Measurements from ENCODE around the gene IGSF21.

The IGSF21 gene

DNA sequence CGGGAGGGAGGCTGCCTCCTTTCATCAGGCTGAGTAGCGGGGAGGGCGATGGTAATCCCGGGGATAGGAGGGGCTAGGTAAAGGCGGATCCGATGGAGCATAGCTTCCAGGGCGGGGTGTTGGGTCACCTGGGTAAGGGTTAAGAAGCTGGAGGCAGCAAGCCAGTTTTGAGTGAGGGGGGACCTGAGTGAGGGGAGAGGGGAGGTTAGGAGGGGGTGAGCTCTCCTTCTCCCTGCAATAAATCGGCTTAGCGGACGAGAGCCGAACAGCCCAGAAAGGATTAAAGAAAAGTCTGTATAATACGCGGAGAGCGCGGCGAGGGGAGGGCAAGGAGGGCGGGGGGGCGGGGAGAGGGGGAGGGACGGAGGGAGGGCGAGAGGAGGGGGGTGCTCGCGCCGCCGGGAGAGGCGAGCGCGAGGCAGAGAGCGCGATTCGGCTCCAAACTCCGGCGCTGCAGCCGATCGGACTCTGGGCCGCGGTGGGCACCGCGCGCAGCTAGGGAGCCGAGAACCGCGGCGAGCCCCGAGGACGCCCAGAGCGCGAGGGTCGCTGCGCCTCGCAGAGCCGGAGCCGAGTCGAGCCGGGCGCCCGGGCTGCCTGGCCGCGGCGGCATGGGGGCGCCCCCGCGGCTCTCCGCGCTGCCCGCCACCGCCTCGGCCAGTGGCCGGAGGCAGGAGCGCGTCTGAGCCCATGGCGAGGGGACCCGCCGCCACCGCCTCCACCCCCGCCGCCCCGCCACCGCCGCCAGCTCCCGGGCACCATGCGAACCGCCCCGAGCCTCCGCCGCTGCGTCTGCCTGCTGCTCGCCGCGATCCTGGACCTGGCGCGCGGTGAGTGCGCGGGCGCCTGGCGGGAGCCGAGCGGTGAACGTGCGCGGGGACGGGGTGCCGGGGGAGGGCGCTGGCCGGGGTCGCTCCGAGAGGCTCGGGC is at the start of gene IGSF21:
IGSF21 (plus strand) TSS at position 430 of the 930 bp plus-strand sequence; CDS start at position 761, 331 bp downstream.
- DNase-seq = peak in 1 of 2 experiments; percentile 18

DNA sequence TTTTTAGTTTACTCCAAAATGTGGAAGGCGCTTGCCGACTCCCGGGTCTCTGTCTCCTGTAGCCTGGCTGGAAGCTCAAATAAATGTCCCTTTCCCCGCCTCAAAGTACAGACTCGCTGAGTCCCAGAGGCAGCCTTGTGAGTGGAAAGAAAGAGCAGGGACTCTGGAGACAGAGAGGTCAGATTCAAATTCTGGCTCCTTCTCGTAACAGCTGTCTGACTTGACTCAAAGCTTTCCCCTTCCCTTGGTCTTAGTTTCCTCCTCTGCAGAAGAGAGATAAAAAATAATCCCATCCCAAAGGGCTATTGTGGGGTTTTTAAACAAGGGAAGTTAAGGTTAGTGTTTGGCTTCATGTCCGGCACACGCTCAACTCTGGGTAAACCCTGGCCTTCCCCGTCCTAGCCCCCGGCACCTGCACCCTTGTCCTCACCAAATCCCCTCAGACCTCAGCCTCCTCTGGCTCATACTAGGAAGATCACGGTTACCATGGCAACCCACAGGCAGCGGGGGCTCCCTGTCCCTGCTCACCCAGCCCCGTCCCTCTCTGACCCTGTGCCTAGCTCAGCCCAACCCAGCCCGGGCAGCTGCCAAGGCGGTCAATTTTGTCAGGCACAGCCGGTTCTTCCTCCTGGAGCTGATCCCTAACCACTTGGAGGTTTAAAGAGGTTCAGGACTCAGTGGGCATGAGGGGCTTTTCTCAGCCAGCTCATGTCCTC is 49.2 kb upstream of the IGSF21 start:
- DNase-seq = no peak

DNA sequence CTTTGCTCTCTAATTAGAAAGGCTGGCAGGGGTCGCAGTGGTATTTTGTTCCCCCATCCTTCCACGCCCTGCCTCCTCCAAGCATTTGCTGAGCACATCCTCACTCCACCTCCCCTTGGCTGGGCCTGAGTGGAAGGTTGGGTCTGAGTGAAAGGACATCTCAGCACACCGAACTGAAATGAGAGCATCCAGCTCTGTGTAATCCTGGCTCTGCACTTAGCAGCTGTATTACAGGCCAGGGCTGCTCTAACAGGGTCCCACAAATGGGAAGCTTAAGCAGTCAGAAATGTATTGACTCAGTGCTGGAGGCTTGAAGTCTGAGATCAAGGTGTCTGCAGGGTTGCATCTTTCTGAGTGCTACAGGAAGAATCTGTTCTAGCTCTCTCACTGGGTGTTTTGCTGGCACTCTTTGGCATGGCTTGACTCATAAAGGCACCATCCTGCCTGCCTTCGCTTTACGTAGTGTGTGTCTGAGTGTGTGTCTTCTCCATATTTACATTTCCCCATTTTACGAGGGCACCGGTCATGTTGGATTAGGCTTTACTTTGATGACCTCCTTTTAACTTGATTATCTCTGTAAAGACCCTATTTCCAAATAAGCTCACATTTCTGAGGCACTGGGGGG is 48.5 kb upstream of the IGSF21 start:
- DNase-seq = no peak

GRCh38 chr1:18060366-18060765 is 47.2 kb upstream of the IGSF21 start:
- DNase-seq = no peak

GRCh38 chr1:18062185-18062584 is 45.4 kb upstream of the IGSF21 start:
- no peak for DNase-seq

GRCh38 chr1:18064534-18064933 is 43.1 kb upstream of the IGSF21 start:
- no peak for DNase-seq

DNA sequence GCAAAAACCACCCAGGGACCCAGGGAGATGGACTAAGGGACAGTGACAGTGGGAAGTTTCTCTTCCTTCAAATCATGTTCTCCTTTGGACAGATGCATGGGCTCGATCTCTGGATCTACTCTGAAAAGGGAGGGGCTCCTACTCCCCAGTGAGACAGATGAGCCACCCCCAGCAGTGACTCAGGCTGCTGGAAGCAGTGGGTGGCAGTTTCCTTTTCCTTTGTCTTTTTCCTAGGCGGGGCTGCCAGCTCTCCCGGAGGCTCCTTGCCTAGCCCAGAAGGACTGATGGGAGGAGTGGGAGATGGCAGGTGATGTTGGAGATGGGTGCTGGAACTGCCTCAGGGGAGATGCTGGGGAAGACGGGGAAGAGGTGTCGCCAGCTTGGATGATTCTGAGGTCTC is 41.0 kb upstream of the IGSF21 start:
- no peak for DNase-seq

DNA sequence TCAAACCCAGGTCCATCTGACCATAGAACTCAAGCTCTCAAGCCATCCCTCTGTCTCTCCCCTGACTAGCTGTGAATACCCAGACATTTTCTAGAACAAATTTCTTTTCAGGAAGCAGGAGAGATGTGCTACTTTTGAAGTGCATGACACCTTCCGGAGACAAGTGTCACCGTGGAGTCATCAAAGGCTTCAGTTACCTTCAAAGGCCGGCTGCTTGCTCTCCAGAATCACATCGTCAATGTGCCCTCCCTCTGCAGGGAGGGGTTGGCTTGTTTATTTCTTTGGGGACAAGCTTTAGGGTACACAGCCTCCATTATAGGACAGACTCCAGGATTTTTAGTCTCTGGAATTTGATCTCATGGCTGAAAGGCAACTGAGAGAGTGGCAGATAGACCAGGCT is 37.7 kb upstream of the IGSF21 start:
- peak in 1 of 2 experiments; percentile 14 for DNase-seq

DNA sequence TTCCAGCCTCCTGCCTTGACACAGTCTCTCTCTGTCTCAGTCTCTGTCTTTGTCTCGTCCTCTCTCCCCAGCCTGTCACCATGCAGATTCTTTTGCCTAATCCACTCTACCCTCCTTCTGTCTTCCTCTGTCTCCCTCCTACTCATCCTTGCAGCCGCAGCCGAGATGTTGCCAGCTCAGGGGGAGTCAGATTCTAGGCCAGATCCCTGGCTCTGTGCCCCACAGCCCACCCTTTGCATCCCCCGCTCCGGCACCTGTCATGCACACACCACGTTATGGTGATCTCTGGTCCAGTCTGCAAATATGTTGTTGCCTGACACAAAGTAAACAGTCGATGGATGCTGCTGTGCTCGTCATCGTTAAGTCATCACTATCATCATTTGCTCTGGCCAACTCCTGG is 35.5 kb upstream of the IGSF21 start:
- DNase-seq = no peak

DNA sequence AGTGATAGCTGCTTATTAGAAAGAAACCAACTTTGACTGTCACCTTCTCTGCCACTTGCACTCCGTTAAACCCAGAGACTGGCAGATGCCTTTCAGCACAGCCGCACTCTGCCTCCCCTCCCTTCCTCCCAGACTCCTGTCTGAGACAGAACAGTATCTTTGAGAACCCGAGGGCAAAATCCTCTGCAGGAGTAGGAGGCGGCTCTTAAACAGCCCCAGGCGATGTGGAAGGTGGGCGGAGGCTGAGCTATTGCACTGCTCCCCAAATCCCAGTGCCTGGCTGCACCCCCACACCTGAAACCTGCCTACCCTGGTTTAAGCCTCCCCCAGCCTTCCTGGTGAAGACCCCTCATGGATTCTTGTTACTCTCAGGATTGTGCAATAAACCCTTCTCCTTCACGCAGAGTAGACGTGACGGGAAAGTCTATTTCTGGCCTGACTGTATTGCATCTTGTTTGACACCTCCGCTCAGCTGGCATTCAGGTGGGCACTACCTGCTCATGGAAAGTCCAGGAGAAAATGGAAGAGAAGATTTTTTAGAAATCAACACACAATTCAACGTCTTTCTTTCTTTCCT is 34.4 kb upstream of the IGSF21 start:
- no peak for DNase-seq

GRCh38 chr1:18077657-18078215 is 29.9 kb upstream of the IGSF21 start:
- no peak for DNase-seq

- DNase-seq = no peak
Measured at GRCh38 chr1:18079941-18080735, 27.5 kb upstream of the IGSF21 start.

DNA sequence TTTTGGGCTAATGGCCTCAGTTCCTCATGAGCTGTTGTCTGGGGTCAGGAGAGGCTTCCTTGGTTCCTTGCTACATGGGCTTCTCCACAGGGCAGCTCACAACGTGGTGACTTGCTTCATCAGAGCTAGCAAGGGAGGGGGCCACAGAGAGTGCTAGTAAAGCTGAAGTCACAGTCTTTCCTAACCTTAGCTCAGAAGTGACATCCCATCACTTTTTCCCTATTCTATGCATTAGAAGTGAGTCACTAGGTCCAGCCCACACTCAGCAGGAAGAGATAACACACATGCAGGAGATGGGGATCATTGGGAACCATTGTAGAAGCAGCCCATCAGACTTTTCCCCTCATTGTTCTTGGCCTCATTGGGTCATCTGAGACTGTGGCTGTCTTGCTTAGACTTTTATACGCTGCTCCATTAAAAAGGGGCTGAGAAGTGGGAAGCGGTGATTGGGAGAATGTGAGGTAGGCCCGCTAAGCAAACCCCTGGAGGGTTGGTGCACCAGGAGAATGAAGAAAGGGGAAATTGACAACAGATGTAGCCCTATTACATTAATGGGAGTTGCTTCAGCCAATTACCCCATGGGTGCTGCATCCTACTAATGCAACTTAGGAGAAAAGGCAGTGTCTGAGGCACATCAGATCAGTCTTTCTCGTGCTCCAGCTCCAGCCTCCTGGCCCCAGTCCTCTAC is 22.1 kb upstream of the IGSF21 start:
- no peak for DNase-seq

DNA sequence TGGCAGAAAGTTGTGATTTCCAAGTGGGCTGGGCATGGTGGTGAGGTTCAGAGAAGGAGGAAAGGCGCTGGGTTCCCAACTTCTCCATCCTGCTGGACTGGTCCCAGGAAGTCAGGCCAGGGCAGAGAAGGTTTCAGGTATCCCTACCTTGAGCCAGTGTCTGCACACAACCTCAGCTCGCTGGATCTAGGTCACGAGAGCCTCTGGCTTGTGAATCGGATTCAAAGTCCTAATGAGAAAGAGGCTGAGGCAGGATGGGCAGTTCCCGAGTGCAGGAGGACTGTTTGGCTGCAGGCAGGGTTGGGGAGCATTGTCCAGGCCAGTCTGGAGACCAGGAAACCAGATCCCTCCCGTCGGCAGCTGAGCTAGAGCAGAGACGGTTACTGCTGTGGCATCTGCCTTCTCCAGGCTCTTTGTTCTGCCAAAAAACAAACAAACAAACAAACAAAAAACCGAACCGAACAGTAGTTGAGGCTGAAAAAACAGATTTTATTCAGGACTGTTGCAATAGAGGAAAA is 19.5 kb upstream of the IGSF21 start:
- no peak for DNase-seq

DNA sequence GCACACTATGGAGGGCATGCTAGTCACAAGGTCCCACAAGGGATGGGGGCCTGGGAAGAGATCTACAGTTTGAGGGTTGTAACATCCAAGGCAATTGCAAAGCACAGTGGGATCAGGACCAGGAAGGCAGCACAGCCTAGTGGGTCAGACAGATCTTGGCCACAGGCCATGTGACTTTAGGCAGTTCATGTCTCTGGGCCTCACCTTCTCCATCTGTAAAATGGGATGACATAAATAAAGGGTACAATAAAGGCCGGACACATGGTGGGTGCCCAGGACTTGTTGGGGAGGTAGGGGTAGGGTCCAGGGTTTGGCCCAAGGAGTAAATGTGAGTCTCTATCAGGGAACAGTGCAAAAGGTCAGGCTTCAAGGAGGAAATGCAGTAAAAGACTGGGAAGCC is 18.1 kb upstream of the IGSF21 start:
- DNase-seq = no peak

- no peak for DNase-seq
Measured at GRCh38 chr1:18090636-18091035, 17.0 kb upstream of the IGSF21 start.

GRCh38 chr1:18091660-18092446 is 15.7 kb upstream of the IGSF21 start:
- DNase-seq = no peak

GRCh38 chr1:18093193-18093592 is 14.4 kb upstream of the IGSF21 start:
- no peak for DNase-seq

GRCh38 chr1:18093646-18094045 is 14.0 kb upstream of the IGSF21 start:
- no peak for DNase-seq

DNA sequence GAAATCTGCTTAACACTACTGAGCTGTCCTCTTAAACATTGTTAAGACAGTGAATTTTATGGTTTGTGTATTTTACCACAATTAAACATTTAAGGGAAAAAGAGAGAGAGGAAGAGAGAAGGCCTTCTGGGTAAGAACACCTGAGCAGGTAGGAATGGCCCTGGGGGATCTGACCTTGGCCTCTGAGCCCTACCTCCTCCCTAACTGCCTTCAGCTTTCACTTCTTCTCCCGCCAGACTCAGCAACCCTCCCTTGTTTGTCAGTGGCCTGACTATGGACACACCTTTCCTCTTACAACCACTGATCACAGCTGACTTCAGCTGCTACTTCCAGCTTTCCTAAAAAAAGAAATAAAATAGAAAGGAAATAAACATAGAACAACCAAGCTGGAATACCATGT is 13.5 kb upstream of the IGSF21 start:
- DNase-seq = no peak

Measured in activated T-cell treated with anti-CD3 and anti-CD28 coated beads, Interleukin-2, amount 50 U/mL, for 48 hours (primary cell).